Loucy (cell line): ENCODE measurements around the gene CUEDC1.

Source experiments
- H2AFZ ChIP-seq: fragments of 200-600 bp; sonication (generic); 2 replicates; pipeline ENCODE4 v1.6.0; 2016; ENCODE audit warnings: antibody characterized with exemption, mild to moderate bottlenecking, low read length, moderate library complexity
- H3F3A ChIP-seq: fragments of 200-600 bp; 2 replicates; pipeline ENCODE4 v1.6.0; 2016; ENCODE audit warnings: antibody characterized with exemption, low read depth, mild to moderate bottlenecking
- H3K27me3 ChIP-seq: fragments of 200-600 bp; sonication (generic); 2 replicates; pipeline ENCODE4 v1.6.1; 2014; ENCODE audit warnings: low read length, mild to moderate bottlenecking; ENCODE audit not compliant: insufficient read depth, poor library complexity, severe bottlenecking
- H3K36me3 ChIP-seq: fragments of 200-600 bp; sonication (generic); 2 replicates; pipeline ENCODE4 v1.6.1; 2016; ENCODE audit warnings: low read length; ENCODE audit not compliant: insufficient read depth
- H3K4me1 ChIP-seq: fragments of 200-600 bp; sonication (generic); 2 replicates; pipeline ENCODE4 v1.5.1; 2014; ENCODE audit warnings: low read length, mild to moderate bottlenecking; ENCODE audit not compliant: insufficient read depth, poor library complexity, severe bottlenecking
- H3K4me2 ChIP-seq: fragments of 200-600 bp; sonication (generic); 2 replicates; pipeline ENCODE4 v1.6.0; 2014; ENCODE audit warnings: antibody characterized with exemption, low read length, low read depth, mild to moderate bottlenecking; ENCODE audit not compliant: poor library complexity, severe bottlenecking
- H3K4me3 ChIP-seq: fragments of 200-600 bp; sonication (generic); 2 replicates; pipeline ENCODE4 v1.5.1; 2014; ENCODE audit warnings: low read length, mild to moderate bottlenecking, mixed read lengths; ENCODE audit not compliant: poor library complexity, severe bottlenecking
- H3K79me2 ChIP-seq: fragments of 200-600 bp; sonication (generic); 2 replicates; pipeline ENCODE4 v1.6.1; 2014; ENCODE audit warnings: low read length; ENCODE audit not compliant: insufficient read depth
- H3K9ac ChIP-seq: fragments of 200-600 bp; sonication (generic); 2 replicates; pipeline ENCODE4 v1.6.0; 2014; ENCODE audit warnings: mild to moderate bottlenecking, low read depth, low read length, moderate library complexity; ENCODE audit not compliant: poor library complexity, severe bottlenecking
- H3K9me2 ChIP-seq: fragments of 200-600 bp; sonication (generic); replicated peaks from 2 replicates; pipeline ENCODE4 v1.6.1; 2016; ENCODE audit warnings: low read depth, low read length, mixed read lengths
- H3K9me3 ChIP-seq: fragments of 200-600 bp; sonication (generic); 2 replicates; pipeline ENCODE4 v1.6.1; 2014; ENCODE audit warnings: mild to moderate bottlenecking, antibody characterized with exemption, low read length, low read depth; ENCODE audit not compliant: insufficient read depth
- H4K20me1 ChIP-seq: fragments of 200-600 bp; sonication (generic); 2 replicates; pipeline ENCODE4 v1.6.0; 2014; ENCODE audit warnings: antibody characterized with exemption, low read length, mild to moderate bottlenecking; ENCODE audit not compliant: insufficient read depth, poor library complexity, severe bottlenecking
- EZH2phosphoT487 ChIP-seq: fragments of 200-600 bp; IDR thresholded peaks from 2 replicates; pipeline ENCODE4 v1.6.1; 2018; ENCODE audit warnings: antibody characterized with exemption, mild to moderate bottlenecking, moderate library complexity, borderline replicate concordance
- TF ChIP-seq, protein P1 (sequence below): fragments of 200-600 bp; sonication (generic); conservative IDR thresholded peaks from 2 replicates; pipeline ENCODE4 v1.5.1; 2014; ENCODE audit warnings: mild to moderate bottlenecking, antibody characterized with exemption, low read length

Gene CUEDC1

DNA sequence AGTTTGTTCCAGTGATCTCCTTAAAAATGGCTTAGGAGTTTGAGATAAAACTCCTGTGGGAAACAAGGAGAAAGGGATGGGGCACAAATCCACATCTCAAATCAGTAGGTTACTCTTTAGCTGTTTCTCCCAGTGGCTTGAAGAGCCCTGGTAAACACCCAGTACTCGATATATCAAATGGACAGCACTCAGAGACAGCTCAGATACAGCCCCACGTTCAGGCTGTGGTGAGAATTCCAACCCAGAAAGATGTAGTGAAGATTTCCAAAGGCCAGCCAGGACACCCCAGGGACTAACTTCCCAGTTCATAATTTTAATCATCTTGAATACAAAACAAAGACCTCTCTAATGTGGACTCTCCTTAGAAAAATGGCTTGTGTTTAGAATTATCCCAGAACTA lies 39.2 kb upstream of the CUEDC1 start:
- Histone ChIP-seq H3K27me3 (no peaks in the 10 kb centered on the region), H3K9me3 (no peaks in the 10 kb centered on the region), H3K36me3 (peaks cover 21% of the 10 kb centered on the region; the same call in 1 of the 2 replicates), H2AFZ (no peak overlapping the region), H3K4me2 (no peak overlapping the region), H3K4me1 (peaks cover 17% of the 10 kb centered on the region), H4K20me1 (peaks cover 4% of the 10 kb centered on the region), H3K9ac (no peak overlapping the region), H3K4me3 (no peak overlapping the region), H3F3A (no peaks in the 10 kb centered on the region), H3K79me2 (peaks cover 11% of the 10 kb centered on the region), H3K9me2 (no peaks in the 10 kb centered on the region)
- no peak for TF ChIP-seq EZH2phosphoT487
- TF ChIP-seq, protein P1, sequence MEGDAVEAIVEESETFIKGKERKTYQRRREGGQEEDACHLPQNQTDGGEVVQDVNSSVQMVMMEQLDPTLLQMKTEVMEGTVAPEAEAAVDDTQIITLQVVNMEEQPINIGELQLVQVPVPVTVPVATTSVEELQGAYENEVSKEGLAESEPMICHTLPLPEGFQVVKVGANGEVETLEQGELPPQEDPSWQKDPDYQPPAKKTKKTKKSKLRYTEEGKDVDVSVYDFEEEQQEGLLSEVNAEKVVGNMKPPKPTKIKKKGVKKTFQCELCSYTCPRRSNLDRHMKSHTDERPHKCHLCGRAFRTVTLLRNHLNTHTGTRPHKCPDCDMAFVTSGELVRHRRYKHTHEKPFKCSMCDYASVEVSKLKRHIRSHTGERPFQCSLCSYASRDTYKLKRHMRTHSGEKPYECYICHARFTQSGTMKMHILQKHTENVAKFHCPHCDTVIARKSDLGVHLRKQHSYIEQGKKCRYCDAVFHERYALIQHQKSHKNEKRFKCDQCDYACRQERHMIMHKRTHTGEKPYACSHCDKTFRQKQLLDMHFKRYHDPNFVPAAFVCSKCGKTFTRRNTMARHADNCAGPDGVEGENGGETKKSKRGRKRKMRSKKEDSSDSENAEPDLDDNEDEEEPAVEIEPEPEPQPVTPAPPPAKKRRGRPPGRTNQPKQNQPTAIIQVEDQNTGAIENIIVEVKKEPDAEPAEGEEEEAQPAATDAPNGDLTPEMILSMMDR = no peak

DNA sequence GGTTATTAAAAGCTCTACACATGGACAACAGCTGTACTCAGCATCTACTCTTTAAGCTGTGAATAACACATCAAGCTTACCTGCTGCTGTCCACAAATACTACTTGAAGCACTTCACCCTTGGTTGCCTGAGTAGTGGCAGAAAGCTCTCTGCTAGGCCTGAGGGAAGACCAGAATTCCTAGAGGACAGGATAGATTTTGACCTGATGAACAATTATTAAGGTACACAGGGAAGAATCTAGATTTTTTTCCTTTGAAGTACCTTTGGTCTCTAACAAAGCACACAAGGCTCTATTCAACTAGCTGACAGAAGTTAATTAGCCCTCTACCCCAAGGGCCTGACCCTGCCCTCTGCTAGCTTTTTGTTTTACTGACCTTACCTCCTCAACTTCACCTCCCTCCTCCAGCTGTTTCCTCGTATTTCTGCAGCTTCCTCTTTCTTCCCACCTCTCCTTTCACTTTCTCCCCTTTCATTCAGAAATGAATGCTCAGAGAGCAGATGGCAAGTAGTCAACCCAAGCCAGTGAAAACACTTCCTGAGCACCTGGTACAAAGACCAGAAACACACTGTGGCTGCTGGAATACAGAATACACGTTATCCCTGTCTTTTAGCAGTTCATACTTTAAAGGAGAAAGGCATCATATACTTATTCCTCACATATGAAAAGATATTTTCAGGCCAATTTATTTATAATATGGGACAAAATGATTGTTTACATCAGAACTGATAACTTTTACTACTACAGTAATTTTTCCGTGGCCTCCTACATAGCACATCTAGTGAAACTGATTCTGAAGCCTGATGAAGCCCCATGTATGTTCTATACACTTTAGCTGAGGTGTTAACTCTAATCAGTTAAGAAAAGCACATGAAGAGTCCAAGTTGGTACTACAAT lies 38.5 kb upstream of the CUEDC1 start:
- no peaks in the 10 kb centered on the region for H3F3A ChIP-seq
- H3K4me1 ChIP-seq = peaks cover 20% of the 10 kb centered on the region
- TF ChIP-seq, protein P1 = no peak
- TF ChIP-seq EZH2phosphoT487 = no peak
- no peak overlapping the region for H3K4me3 ChIP-seq
- no peak overlapping the region for H3K9ac ChIP-seq
- no peaks in the 10 kb centered on the region for H3K9me2 ChIP-seq
- no peaks in the 10 kb centered on the region for H3K27me3 ChIP-seq
- H3K79me2 ChIP-seq = peaks cover 8% of the 10 kb centered on the region; the same call in 1 of the 2 replicates
- no peaks in the 10 kb centered on the region for H3K9me3 ChIP-seq
- H2AFZ ChIP-seq = no peak overlapping the region
- H3K4me2 ChIP-seq = peak overlapping the region; percentile 27
- H3K36me3 ChIP-seq = peaks cover 14% of the 10 kb centered on the region; the same call in 1 of the 2 replicates
- no peaks in the 10 kb centered on the region for H4K20me1 ChIP-seq

DNA sequence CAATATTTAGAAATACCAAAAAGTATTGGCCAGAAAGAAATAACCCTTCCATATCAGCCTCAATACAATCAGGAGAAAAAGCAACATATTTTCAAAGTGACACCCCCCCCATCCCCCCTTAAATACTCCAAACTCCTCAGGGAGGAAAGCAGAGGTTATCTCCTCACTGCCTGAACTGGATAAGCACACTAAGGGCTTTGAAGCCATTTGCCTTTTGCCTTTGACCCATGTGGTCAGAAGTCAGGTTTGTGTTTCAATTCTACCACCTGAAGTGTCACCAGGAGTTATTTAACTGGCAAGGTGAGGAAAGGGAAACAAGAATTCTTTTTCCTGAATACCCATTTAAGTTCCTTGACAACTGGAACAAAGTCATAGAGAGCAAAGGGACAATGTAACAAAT lies 36.3 kb upstream of the CUEDC1 start:
- Histone ChIP-seq H3K79me2 (peaks cover 20% of the 10 kb centered on the region), H4K20me1 (peaks cover 12% of the 10 kb centered on the region), H3F3A (no peaks in the 10 kb centered on the region), H3K9ac (no peak overlapping the region), H3K9me3 (no peaks in the 10 kb centered on the region), H3K36me3 (no peaks in the 10 kb centered on the region), H3K4me1 (peaks cover 25% of the 10 kb centered on the region), H2AFZ (no peak overlapping the region), H3K27me3 (no peaks in the 10 kb centered on the region), H3K4me3 (no peak overlapping the region), H3K9me2 (no peaks in the 10 kb centered on the region), H3K4me2 (no peak overlapping the region)
- TF ChIP-seq, protein P1 = no peak
- TF ChIP-seq EZH2phosphoT487 = no peak
